CD8-positive, alpha-beta memory T cell (primary cell): ENCODE measurements around the gene PRKCZ. TPM values are rescaled to one million over a fixed set of nuclear protein-coding genes. Genes with fewer than 3 reads are reported as not detected.

Source experiments
- CTCF ChIA-PET: fragments of 350-600 bp; sonication (Branson Sonifier 250); formaldehyde crosslinking; loops from one replicate; lab custom pipeline; 2021; ENCODE audit warnings: antibody characterized with exemption; lab: Charles Lee
- POLR2A ChIA-PET: fragments of 350-600 bp; sonication (Branson Sonifier 250); formaldehyde crosslinking; loops from one replicate; lab custom pipeline; 2021; ENCODE audit warnings: antibody characterized with exemption; lab: Charles Lee
- DNase-seq, 5 donors: peaks; one replicate each; pipeline versions ENCODE4 v3.0.0 to v3.0.0-alpha.2; 2020 to 2022; ENCODE audit warnings: mixed read lengths in 1 of 5
- H3K27ac ChIP-seq: one replicate; pipeline ENCODE4 v1.7.0; 2013; ENCODE audit warnings: low read depth, mild to moderate bottlenecking, low read length, moderate library complexity
- H3K27me3 ChIP-seq: 2 replicates; pipeline ENCODE4 v1.7.0; 2013; ENCODE audit warnings: low read length, mild to moderate bottlenecking; ENCODE audit not compliant: insufficient read depth, poor library complexity, severe bottlenecking
- H3K36me3 ChIP-seq: 2 replicates; pipeline ENCODE4 v1.7.0; 2013; ENCODE audit warnings: mild to moderate bottlenecking, low read length, moderate library complexity; ENCODE audit not compliant: insufficient read depth
- H3K4me1 ChIP-seq: 2 replicates; pipeline ENCODE4 v1.7.0; 2013; ENCODE audit warnings: mild to moderate bottlenecking, low read length, moderate library complexity; ENCODE audit not compliant: insufficient read depth
- H3K4me3 ChIP-seq: 2 replicates; pipeline ENCODE4 v1.7.0; 2013; ENCODE audit warnings: mild to moderate bottlenecking, low read length
- H3K9me3 ChIP-seq: 2 replicates; pipeline ENCODE4 v1.7.0; 2013; ENCODE audit warnings: mild to moderate bottlenecking, low read length
- H3K27ac Mint-ChIP-seq, 8 donors: one replicate each; pipeline ENCODE4 v1.8.0; 2020 to 2021; ENCODE audit warnings: mixed read lengths in 8 of 8, mild to moderate bottlenecking in 6 of 8, inconsistent platforms in 3 of 8, moderate library complexity in 3 of 8
- H3K27me3 Mint-ChIP-seq, 2 donors: one replicate each; pipeline ENCODE4 v1.8.0; 2020 to 2021; ENCODE audit warnings: mixed read lengths in 2 of 2, mild to moderate bottlenecking in 1 of 2, moderate library complexity in 1 of 2
- H3K36me3 Mint-ChIP-seq, 3 donors: one replicate each; pipeline ENCODE4 v1.8.0; 2020 to 2021; ENCODE audit warnings: mixed read lengths in 3 of 3, inconsistent platforms in 1 of 3, mild to moderate bottlenecking in 1 of 3
- H3K4me1 Mint-ChIP-seq, 3 donors: one replicate each; pipeline ENCODE4 v1.8.0; 2020 to 2021; ENCODE audit warnings: mixed read lengths in 3 of 3, inconsistent platforms in 1 of 3, mild to moderate bottlenecking in 1 of 3
- H3K4me3 Mint-ChIP-seq, 7 donors: one replicate each; pipeline ENCODE4 v1.8.0; 2020 to 2021; ENCODE audit warnings: mixed read lengths in 7 of 7, mild to moderate bottlenecking in 6 of 7, moderate library complexity in 4 of 7, inconsistent platforms in 2 of 7
- H3K9me3 Mint-ChIP-seq, 5 donors: one replicate each; pipeline ENCODE4 v1.8.0; 2020 to 2022; ENCODE audit warnings: mixed read lengths in 5 of 5, mild to moderate bottlenecking in 3 of 5, moderate library complexity in 2 of 5, inconsistent platforms in 1 of 5
- polyA plus RNA-seq: library from polyadenylated mRNA; unstranded; fragments of 300-500 nt; fragmentation: Illumina TruSeq; gene quantifications from one replicate; pipeline ENCODE4 v1.2.3, GENCODE V29; 2021
- total RNA-seq, 2 experiments: library from RNA; stranded (reverse); gene quantifications; one replicate each; pipeline ENCODE4 v1.2.3, GENCODE V29; 2021

Gene PRKCZ
- total and polyA plus RNA-seq, 3 experiments from 2014 or later = 13.8 to 17.4 (median 15.4) TPM

DNA sequence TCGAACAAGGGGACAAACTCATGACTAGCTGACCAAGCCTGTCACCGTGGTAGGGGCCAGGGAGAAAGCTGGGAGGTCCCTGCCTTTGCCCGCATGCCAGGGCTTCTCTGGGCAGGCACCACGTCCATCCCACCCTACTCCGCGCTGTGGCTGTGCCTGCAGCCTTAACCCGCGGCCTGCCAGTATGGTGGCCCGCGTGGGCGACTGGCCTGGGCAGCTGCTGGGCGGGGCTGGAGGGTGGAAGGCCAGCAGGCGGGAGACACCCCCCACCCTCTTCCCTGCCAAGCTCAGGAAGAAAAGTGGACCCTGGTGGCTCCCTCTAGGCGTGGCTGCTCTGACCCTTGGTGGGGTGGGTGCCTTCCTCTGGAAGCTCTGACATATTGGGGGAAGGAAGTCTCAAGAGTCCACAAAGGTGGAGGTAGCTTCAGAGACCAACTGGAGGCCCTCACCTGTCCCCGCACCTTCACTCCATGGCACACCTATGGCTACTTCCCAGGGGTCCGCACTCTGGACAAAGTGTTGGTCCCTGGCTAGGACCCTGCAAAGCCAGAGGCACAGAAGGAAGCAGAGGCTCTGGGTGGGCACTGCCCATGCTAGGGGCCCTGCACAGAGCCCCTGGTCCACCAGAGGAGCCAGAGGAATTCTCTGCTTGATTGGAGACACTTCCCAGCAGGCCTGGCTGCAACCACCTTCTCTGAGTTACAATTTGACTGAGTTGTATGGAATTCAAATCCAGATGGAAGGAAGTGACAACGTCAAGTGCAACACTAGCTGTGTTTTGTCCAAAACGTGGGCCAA, 174.6 kb downstream of the PRKCZ start:
- Mint-ChIP-seq H3K27ac (peak overlapping the region in 4 of 8 donors; percentile 19 to 88 (median 54)), H3K27me3 (peaks cover 0 to 6% of the 10 kb centered on the region in 2 donors), H3K4me3 (peak overlapping the region in 2 of 7 donors; percentile 44 to 52), H3K4me1 (peaks cover 4 to 17% (median 14%) of the 10 kb centered on the region in 3 donors), H3K36me3 (peaks cover 0 to 10% (median 0%) of the 10 kb centered on the region in 3 donors), H3K9me3 (peaks cover 0 to 2% (median 0%) of the 10 kb centered on the region in 5 donors)
- DNase-seq = no peak
- Histone ChIP-seq H3K9me3 (no peaks in the 10 kb centered on the region), H3K27ac (no peak overlapping the region), H3K4me1 (peaks cover 5% of the 10 kb centered on the region), H3K27me3 (no peaks in the 10 kb centered on the region), H3K36me3 (no peaks in the 10 kb centered on the region), H3K4me3 (no peak overlapping the region)
- ChIA-PET POLR2A (interaction anchor here (0.6 to 0.7 kb wide), 2 partner anchors 17 to 157 kb away, joined by 3 to 4 read pairs; no protein-coding TSS in a partner anchor), CTCF (interaction anchor here (0.7 to 1.5 kb wide), 4 partner anchors 30 to 151 kb away, joined by 3 read pairs; partner anchors contain the start of gene FAAP20)

DNA sequence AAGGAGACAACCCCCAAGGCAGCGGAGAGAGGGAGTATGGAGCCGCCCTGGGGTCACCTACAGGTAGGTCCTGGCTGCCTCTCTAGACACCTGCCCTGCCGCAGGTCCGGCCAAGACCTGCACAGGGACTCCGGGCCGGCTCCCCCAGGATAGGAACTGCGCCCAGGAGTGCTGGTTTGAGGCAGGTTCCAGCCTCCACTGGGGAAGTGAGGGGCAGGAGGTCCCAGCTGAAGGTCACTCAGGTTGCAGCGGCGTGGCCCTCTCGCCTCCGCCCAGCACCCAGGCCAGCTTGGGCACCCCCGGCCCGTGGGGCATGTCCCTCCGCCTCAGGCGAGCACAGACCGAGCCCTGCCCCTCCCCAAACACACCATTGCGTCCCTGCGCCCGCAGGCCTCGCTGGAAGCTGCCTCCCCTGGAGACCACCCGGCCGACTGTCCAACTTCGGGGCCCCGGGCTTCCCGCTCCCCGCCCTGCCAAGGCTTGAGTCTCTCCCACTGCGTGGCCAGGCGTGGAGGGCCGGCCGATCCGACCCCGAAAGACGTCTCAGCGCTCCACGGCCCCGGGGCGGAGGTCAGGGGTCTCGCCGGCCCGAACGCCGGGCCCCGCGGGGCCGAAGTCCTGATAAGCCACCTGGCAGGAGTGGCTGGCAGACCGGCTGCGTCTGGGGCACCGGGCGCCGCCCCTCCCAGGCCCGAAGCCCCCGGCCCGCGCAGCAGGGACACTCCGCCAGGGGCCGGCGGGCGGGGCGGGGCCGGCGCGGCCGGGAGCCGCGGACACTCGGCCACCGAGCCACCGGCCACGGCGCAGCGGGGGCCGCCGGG, 176.5 kb downstream of the PRKCZ start:
- Mint-ChIP-seq H3K36me3 (peaks cover 0 to 24% (median 1%) of the 10 kb centered on the region in 3 donors), H3K4me3 (peak overlapping the region; percentile 65 to 85 (median 77)), H3K27ac (peak overlapping the region in 7 of 8 donors; percentile 57 to 97 (median 90)), H3K4me1 (peaks cover 18 to 32% (median 28%) of the 10 kb centered on the region in 3 donors), H3K9me3 (peaks cover 0 to 2% (median 0%) of the 10 kb centered on the region in 5 donors), H3K27me3 (peaks cover 0 to 11% of the 10 kb centered on the region in 2 donors)
- Histone ChIP-seq H3K4me3 (no peak overlapping the region), H3K9me3 (no peaks in the 10 kb centered on the region), H3K4me1 (peaks cover 18% of the 10 kb centered on the region), H3K27me3 (no peaks in the 10 kb centered on the region), H3K36me3 (no peaks in the 10 kb centered on the region), H3K27ac (peak overlapping the region; percentile 51)
- ChIA-PET POLR2A (interaction anchor here (1.0 to 1.5 kb wide), 4 partner anchors 27 to 74 kb away, joined by 4 to 14 read pairs (median 10); partner anchors contain the start of gene FAAP20), CTCF (interaction anchor here (1.0 kb wide), 1 partner anchor 155 kb away, joined by 3 read pairs; no protein-coding TSS in a partner anchor)
- no peak for DNase-seq

GRCh38 chr1:2227346-2228156, 177.3 kb downstream of the PRKCZ start:
- peaks cover 26% of the 10 kb centered on the region for H3K4me1 ChIP-seq
- DNase-seq = peak; percentile 86 to 96 (median 95)
- no peaks in the 10 kb centered on the region for H3K36me3 ChIP-seq
- H3K27ac ChIP-seq = peak overlapping the region; percentile 51
- peak overlapping the region in 4 of 8 donors; percentile 60 to 86 (median 74) for H3K27ac Mint-ChIP-seq
- H3K4me3 Mint-ChIP-seq = peak overlapping the region in 6 of 7 donors; percentile 61 to 90 (median 74)
- H3K4me1 Mint-ChIP-seq = peaks cover 27 to 40% (median 36%) of the 10 kb centered on the region in 3 donors
- CTCF ChIA-PET = interaction anchor here (0.6 to 1.0 kb wide), 5 partner anchors 21 to 154 kb away, joined by 3 to 4 read pairs (median 3); partner anchors contain the start of gene FAAP20
- H3K4me3 ChIP-seq = no peak overlapping the region
- POLR2A ChIA-PET = interaction anchor here (0.6 to 3.1 kb wide), 11 partner anchors 15 to 73 kb away, joined by 3 to 14 read pairs (median 5); partner anchors contain the start of gene FAAP20
- peaks cover 0 to 12% of the 10 kb centered on the region in 2 donors for H3K27me3 Mint-ChIP-seq
- no peaks in the 10 kb centered on the region for H3K9me3 ChIP-seq
- no peaks in the 10 kb centered on the region for H3K27me3 ChIP-seq
- H3K36me3 Mint-ChIP-seq = peaks cover 0 to 29% (median 1%) of the 10 kb centered on the region in 3 donors
- peaks cover 0 to 2% (median 0%) of the 10 kb centered on the region in 5 donors for H3K9me3 Mint-ChIP-seq

DNA sequence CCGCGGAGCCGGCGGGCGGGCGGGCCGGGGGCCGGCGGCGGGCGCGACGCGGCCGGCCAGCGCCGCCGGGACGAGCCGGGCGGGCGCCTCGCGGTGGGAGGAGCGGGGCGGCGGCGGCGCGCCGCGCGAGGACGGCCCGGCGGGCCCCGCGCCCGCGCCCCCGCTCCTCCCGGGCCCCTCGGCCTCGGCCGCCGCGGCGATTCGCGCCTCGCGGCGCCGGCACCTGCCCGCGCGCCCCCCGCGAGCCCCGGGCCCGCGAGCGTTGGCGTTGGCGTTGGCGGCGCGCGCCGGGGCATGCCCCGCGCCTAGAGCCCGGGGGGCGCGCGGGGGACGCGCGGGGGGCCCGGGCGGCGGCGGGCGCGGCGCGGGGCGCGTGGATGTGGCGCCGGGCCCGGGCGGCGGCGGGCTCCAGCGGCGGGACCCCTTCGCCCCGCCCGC, 178.0 kb downstream of the PRKCZ start, which contains the start of gene SKI:
SKI (plus strand) TSS at position 163 of the 438 bp plus-strand sequence. CDS start 448 bp downstream, outside the sequence.
- POLR2A ChIA-PET = interaction anchor here (0.9 to 3.1 kb wide), 10 partner anchors 15 to 164 kb away, joined by 3 to 14 read pairs (median 10); partner anchors contain the start of genes FAAP20, MORN1 and RER1
- Mint-ChIP-seq H3K36me3 (peaks cover 0 to 31% (median 1%) of the 10 kb centered on the region in 3 donors), H3K9me3 (peaks cover 0 to 2% (median 0%) of the 10 kb centered on the region in 5 donors), H3K27ac (peak within 1 kb of the TSS; percentile 92 to 100 (median 99)), H3K4me1 (peaks cover 33 to 46% (median 40%) of the 10 kb centered on the region in 3 donors), H3K27me3 (peaks cover 0 to 12% of the 10 kb centered on the region in 2 donors), H3K4me3 (peak within 1 kb of the TSS; percentile 91 to 99 (median 97))
- no peak for DNase-seq
- H3K4me3 ChIP-seq = peak within 1 kb of the TSS; percentile 91
- CTCF ChIA-PET = interaction anchor here (1.0 to 4.7 kb wide), 5 partner anchors 22 to 88 kb away, joined by 3 to 23 read pairs (median 14); partner anchors contain the start of gene FAAP20
- peaks cover 32% of the 10 kb centered on the region for H3K4me1 ChIP-seq
- no peaks in the 10 kb centered on the region for H3K36me3 ChIP-seq
- no peaks in the 10 kb centered on the region for H3K9me3 ChIP-seq
- peak within 1 kb of the TSS; percentile 80 for H3K27ac ChIP-seq
- H3K27me3 ChIP-seq = no peaks in the 10 kb centered on the region

- Mint-ChIP-seq H3K4me1 (peaks cover 38 to 51% (median 45%) of the 10 kb centered on the region in 3 donors), H3K4me3 (peak overlapping the region; percentile 91 to 99 (median 97)), H3K36me3 (peaks cover 0 to 31% (median 1%) of the 10 kb centered on the region in 3 donors), H3K9me3 (peaks cover 0 to 2% (median 0%) of the 10 kb centered on the region in 5 donors), H3K27ac (peak overlapping the region; percentile 92 to 100 (median 99)), H3K27me3 (peaks cover 0 to 12% of the 10 kb centered on the region in 2 donors)
- H3K36me3 ChIP-seq = no peaks in the 10 kb centered on the region
- ChIA-PET CTCF (interaction anchor here (1.1 to 4.7 kb wide), 8 partner anchors 27 to 163 kb away, joined by 3 to 23 read pairs (median 7); partner anchors contain the start of genes FAAP20, MORN1 and RER1), POLR2A (interaction anchor here (0.7 to 3.7 kb wide), 11 partner anchors 23 to 163 kb away, joined by 3 to 32 read pairs (median 7); partner anchors contain the start of genes FAAP20, MORN1 and RER1)
- H3K4me3 ChIP-seq = peak overlapping the region; percentile 91
- no peaks in the 10 kb centered on the region for H3K9me3 ChIP-seq
- DNase-seq = no peak
- H3K27ac ChIP-seq = peak overlapping the region; percentile 80
- peaks cover 37% of the 10 kb centered on the region for H3K4me1 ChIP-seq
- H3K27me3 ChIP-seq = no peaks in the 10 kb centered on the region
Measured at GRCh38 chr1:2228694-2229036, 178.5 kb downstream of the PRKCZ start.

- Histone ChIP-seq H3K9me3 (no peaks in the 10 kb centered on the region), H3K4me1 (peaks cover 43% of the 10 kb centered on the region), H3K27me3 (no peaks in the 10 kb centered on the region), H3K4me3 (peak overlapping the region; percentile 91), H3K27ac (peak overlapping the region; percentile 80), H3K36me3 (no peaks in the 10 kb centered on the region)
- Mint-ChIP-seq H3K4me1 (peaks cover 44 to 56% (median 49%) of the 10 kb centered on the region in 3 donors), H3K36me3 (peaks cover 0 to 32% (median 1%) of the 10 kb centered on the region in 3 donors), H3K27me3 (peaks cover 0 to 12% of the 10 kb centered on the region in 2 donors), H3K9me3 (peaks cover 0 to 2% (median 0%) of the 10 kb centered on the region in 5 donors), H3K4me3 (peak overlapping the region; percentile 91 to 99 (median 97)), H3K27ac (peak overlapping the region; percentile 92 to 100 (median 99))
- POLR2A ChIA-PET = interaction anchor here (0.7 to 3.7 kb wide), 12 partner anchors 23 to 163 kb away, joined by 3 to 32 read pairs (median 6); partner anchors contain the start of genes FAAP20, MORN1 and RER1
- CTCF ChIA-PET = interaction anchor here (0.8 to 4.7 kb wide), 11 partner anchors 23 to 186 kb away, joined by 3 to 23 read pairs (median 7); partner anchors contain the start of genes FAAP20, MORN1 and RER1
- DNase-seq = peak in 3 of 5 donors; percentile 53 to 74 (median 59)
Measured at GRCh38 chr1:2229037-2229864, 179.0 kb downstream of the PRKCZ start.
